GM21825 (cell line): ENCODE results near the gene UBAC2.
A peak's percentile ranks its signal among the peaks of the same experiment; 100 is the strongest.

ENCODE experiments used
- ATAC-seq: cut with Tn5 transposase; IDR thresholded peaks from one replicate; pipeline ENCODE4 v1.9.1; 2021; ENCODE audit warnings: mild to moderate bottlenecking, moderate library complexity; ENCODE audit not compliant: unreplicated experiment

The UBAC2 gene

DNA sequence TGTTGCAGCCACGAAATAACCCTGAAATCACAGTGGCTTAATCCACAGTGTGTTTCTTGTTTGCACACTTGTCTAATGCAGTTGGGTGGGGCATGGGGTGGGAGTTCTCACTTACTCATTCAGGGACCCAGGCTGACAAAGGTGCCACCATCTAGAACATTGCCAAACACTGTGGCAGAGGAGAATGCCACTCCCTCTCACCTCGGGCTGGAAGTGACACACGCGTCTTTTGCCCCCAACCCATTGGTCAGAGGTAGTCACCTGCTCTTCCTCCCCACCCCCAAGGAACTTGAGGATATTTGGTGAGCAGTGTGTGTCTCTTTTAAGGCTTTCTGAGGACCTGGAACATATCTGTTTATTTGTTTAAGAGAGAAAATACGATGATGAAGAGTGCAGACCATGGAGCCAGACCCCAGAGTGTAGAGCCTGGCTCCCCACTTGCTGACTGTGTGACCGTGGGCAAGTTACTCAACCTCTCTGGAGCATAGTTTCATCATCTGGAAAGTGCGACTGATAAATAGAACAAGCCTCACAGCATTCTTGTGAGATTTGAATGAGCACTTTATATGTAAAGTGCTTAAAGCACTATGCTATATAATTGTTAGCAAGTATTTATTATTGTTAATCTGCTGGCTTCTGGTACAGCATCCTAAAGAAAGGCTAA lies 89.2 kb downstream of the UBAC2 start:
- ATAC-seq = no peak

DNA sequence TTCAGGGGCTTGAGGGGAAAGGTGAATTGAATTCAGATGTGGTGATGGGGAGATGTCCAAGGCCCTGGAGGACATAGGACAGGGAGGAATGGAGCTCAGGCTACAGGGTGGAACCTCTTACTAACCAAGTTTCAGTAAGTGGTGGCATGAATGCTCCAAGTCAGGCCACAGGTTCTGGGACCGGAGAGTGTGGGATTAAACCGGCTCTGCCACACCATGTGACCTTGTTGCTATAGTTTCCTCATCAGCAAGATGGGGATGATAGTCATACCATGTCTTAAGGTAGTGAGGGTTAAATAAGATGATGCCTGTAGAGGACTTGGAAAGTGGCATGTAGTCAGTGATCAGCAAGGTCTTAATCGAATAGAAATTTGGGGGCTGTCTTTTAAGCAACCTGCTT lies 90.2 kb downstream of the UBAC2 start:
- ATAC-seq = no peak

DNA sequence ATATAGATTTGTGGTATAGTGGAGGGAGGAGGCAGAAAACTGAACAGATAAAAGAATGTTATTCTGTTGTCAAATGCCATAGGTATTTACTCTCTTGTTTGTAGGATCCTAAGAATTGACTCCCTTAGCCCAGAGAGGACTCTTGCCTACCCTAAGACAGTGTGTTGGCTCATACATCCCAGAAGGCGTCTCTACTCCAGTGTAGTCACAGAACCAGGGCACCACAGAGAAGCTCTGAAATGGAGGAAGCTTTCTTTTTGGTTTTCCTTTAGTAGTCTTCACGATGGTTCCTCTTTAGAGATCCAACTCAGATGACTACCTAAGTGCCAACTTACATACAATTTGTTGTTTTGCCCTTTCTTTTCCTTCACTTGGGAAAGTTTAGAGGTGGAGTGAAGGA lies 92.5 kb downstream of the UBAC2 start:
- no peak for ATAC-seq

DNA sequence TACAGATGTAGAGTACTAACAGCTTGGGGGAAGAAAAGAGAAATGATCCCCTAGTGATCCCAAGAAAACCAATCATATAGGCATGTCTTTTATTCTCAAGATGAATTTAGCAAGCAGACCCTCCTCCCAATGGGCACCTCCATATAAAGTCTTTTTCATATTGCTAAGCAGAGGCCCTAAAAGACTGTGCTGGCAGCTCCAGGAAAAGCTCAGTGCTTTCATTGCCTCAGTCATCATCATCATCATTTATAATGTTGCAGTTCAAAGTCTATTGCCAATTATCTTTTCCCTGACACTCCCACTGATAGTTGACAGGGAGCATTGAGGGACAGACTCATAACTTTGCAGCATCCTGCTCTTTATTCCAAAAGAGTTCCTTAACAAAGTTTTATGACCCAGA lies 93.5 kb downstream of the UBAC2 start:
- no peak for ATAC-seq

DNA sequence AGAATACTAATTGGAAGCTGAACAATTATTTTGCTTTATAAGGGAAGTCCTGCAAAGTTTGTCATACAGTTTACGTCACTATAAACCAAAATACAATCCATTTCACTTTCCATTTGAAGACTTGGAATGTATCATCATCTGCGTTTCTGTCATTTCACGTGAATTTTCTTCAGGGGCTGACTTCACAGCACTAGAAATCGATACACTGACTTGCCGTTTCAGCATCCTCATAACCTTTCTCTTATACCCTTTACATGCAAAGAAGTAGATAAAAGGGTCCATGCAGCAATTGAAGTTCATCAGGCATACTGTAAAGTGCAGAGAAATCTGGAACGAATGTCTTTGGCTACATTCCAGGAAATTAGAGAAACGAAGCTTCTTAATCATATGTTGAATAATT lies 94.3 kb downstream of the UBAC2 start:
- no peak for ATAC-seq

DNA sequence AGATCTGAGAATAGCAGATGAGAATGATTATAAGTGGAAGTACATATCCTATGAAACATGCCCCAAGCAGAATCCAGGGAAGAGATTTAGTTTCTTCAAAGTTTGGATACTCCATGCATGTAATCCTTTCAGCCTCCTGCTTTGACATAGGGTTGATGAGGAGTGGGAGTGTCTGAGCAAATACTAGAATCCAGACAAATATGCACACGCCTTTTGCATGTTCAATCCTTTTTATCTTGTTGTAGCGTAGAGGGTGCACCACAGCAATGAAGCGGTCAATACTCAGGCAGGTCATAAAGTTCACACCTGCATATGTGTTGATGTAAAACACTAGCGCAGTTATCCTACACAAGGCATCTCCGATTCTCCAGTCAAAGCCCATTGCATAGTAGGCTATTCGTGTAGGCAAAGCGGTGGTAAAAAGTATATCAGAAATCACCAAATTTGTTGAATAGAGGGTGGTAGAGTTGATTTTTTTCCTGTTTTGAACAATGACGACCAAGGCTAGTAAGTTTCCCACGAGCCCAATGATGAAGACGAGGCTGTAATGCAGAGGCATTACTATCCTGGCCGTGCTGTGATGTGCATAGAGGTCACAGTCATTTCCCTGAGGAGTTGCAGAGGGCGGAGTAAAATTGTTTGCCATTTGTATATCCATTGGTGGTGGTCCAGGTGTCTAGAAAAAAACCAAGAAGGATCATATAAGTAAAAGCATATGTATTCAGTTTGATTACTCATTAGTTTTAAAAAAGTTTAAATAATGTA lies 95.0 kb downstream of the UBAC2 start:
- ATAC-seq = no peak

DNA sequence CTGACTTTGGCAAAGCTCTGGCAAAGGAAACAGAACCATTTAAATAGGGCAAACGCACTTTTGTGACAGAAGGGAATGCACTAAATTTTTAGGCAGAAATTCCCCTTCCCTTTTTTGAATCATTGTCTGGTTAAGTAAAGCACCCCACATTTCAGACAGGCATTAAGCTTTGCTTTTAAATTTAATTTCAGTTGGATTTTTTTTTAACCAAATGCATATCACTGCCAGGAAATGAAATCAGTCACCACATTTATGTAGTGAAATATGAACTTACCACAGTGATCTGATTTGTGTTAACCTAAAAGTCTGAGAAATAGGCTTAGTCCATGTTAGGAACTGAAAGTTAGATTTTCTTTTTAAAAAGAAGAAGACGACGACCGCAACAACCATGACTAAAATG lies 95.7 kb downstream of the UBAC2 start:
- peak; percentile 54 for ATAC-seq

DNA sequence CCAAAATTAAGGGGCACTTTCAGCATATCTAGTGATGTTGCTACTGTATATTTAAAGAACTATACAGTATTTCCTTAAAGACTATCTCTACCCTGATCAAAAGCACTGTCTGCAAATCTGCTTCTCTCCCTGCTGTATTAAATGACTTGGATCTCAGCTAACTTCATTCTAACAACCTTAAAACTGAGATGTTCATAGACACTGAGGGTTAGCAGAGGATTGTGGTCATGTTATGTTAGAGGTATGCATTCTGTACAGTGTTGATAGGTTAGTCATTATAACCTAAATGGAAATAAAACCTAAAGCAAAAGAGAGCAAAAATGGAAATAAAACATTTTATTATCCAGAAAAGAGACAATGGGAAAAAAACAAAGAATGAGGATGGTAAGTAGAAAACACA lies 96.7 kb downstream of the UBAC2 start:
- ATAC-seq = no peak

DNA sequence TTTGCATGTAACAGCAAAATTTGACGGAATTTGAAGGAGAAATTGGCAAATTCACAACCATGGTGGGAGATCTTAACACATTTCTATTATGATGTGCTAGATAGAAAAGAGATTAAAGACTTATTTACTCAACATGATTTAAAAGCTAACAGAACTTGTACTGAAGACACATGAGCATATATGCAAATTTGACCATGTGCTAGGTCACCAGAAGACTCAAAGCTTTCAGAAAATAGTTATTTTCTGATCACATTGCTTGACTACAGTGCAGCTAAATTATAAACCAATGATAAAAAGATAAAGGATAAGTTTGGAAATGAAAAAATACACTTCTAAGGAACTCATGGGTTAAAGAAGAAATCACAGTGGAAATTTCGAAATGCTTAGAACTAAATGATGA lies 97.4 kb downstream of the UBAC2 start:
- no peak for ATAC-seq

DNA sequence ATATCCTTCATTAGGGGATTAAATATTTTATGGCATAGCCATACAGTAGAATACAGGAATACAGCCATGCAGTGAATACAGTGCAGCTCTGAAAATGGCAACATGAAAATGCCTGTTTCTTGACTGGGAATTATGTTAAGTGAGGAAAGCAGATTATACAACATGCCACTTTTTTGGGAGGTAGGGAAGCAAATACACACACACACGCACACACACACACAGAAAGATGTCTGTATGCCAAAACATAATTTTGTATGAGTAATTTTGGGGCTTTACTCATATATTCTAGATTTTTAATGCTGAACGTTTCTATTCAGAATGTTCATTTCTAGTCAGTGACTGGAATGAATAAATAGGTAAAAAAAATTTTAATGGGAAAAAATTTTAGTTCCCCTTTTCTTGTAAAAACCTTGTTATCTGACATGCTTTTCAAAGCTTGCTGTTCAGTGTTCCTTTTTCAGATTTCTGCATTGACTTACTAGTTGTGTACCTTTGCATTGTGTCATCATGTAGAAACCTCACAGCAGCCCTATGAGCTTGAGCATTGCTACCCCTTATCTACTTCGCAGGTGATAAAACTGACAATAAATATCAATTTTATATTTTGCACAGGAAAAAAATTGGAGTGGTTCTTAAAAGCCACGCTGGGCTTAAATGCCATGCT lies 98.7 kb downstream of the UBAC2 start:
- ATAC-seq = no peak

DNA sequence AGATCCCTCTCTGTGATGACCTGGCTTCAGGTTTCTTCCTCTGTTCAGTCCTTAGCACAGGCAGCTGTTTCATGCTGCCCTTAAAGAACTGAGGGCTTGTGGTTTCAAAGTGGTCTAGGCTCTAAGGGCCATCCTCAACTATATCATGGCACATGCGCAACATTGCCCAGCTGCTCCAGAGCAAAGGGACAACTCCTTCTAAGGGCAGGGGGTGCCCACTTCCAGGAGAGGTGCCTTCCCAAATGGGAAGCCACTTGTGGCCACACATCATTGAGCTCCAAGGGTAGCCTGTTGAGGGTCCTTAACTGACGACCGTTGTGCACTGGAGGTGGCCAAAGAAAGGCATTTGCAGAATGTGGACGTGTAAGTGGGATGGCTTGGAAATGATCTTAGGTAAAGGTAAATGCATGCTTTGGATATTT lies 99.3 kb downstream of the UBAC2 start:
- no peak for ATAC-seq

DNA sequence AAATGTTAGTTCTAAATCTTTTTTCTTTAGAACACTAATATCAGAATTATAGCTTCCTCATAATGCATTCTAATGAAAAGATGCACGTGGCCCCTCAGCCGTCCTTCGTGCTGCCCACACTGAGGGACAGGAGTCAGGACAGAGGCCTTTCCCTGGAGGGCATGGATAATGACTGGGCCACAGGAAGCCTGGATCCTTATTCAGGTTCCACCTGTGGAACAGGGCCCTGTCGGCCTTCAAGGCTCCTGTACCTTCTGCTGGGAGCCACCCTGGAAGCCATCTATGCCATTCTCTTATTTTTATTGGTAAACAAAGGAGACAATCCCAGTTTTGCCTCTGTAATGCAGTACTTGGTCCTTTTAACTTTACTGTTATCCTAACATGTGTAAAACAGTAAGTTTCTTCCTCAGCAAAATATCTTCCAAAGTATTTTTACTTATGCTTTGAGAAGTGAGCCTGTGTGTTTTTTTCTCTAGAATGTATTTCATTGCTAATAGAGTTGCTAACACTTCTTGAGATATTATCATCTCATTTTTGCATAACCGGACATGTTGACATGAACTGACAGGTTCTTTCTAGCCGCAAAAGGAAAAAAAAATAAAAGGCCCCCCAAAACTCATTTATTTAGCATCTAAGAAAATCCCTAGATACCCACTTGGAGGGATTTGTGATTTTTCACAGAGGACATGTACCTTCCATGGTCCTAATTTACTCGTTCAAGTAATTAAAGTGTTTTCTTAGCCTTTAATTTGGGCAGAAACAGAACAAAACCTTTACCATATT lies 100.6 kb downstream of the UBAC2 start:
- ATAC-seq = no peak

DNA sequence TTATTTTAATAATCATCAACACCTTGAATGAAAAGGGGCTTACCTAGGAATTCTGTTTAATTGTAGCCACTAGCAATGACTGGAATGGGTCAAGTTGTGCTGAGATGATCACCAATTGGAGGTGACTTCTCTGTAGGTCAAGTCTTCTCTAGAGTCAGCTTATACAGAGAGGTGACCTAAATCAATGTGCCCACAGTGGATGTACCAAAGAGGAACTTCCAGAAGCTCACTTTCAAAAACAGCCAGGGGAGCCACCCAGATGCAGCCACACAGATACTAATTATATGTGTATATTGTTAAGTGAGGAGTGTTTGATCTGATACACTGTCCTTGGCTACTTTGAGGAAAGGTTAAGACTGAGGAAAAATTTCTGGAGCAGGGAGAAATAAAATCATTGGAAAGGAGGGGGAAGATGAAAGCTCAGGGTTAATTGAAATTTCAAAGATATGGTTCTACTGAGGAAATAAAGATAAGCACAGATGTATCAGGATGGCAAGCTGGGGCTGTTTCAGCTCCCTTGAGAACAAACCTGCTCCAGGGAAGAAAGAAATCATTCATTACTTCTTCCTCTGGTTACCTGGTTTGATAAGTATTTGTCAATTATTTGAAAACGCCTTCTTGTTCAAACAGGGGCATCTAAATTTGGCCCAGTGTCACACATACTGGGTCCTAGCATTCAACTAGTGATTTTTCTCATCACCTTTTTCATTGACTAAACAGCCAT lies 101.4 kb downstream of the UBAC2 start:
- ATAC-seq = no peak

DNA sequence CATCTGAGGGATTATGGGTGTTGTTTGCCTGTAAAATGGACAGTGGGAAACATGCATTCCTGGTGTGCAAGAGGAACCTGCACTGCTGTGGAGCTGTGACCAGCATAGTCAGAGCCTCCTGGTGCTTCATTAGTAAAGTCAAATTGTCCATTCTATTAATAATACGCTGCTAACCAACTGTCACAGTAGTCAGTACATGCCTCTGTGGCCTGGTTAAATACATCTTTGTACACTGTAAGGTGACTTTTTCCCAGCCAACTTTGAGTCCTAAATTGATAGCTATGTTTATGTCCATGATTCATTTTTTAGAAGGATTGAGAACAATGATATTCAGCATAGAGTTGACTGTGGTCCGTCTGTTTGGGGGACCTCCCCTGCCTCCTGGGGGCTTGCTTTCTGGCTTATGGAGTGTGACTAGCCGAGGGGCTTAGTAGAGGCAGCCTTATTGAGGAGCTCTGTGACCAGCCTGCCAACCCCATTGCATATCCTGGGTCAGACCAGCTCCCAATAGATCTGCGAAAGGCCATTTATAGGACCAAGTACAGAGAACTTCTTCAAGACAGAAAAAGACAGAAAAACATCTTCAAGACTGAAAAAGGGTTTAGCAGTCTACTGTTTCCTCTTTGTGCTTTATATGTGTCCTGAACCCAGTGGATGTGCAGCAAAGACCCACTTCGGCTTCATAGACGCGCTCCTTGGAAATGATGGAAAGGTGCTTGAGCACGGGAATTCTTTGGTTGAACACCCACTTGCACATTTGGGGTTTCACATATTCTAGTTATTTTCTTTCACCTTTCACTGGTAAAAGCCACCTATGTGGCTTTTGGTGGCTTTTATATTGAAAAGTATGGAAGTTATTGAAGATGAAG lies 102.2 kb downstream of the UBAC2 start:
- ATAC-seq = no peak

DNA sequence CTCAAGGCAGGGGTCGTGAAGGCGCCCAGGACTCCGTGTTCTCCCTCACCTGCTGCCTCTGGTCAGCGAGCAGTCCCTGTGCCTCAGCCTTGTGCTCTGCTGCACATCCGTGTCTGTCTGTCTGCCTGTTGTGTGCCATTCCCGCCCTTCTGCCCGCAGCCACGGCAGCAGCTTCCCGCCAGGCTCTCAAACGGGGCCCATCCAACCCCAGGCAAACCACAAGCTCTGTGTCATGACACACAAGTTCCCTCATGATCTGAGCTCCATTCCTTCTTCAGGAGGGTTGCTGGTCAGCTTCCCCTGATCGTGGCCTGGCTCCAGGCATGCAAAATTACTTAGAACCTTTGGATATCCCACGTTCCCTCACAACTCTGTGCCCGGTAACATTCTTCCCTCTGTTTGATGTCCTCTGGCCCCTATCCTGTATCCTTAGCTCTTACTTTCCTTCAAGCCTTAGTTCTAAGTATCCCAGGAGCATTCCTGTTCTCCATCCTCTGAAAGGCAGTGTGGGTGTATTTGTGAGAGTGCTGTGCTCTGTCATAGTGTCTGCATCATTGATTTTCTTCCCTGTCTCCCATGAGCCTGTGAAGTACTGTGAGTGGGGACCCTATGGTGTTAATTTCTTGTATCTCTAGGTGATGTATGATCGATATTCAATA lies 103.3 kb downstream of the UBAC2 start:
- no peak for ATAC-seq

DNA sequence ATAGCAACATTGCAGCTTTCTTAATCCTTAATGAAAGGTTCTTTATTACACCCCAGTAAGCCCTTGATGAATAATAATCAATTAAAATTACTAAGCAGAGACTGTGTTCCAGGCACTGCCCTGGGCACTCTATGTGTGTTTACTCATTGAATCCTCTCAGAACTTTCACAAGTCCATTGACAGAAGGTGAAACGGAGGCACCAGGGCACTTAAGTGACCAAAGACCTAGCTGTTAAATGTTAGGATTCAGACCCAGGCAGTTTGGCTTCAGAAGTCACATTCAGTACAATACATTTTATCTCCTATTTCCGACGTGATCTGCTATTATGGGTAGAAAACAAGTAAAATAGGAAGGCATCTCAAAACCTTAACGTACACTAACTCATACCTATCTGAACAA lies 103.9 kb downstream of the UBAC2 start:
- no peak for ATAC-seq

DNA sequence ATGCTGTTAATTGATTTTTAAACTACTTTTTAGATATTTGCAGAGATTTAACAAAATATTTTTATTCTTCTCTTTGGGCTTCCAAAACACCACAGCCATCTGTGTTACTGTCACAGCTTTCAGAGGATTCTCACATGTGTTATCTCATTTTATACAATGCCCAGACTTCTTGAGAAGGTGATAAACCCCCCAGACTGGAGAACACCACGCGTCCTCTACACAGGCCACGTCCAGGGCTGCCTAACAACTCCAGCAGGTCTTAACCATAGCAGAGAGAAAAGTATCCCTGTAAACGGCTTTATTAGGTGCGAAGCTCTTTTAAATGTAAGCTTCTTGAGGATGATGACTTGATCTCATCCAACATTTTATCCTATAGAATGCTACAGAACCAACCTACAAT lies 104.5 kb downstream of the UBAC2 start:
- no peak for ATAC-seq

DNA sequence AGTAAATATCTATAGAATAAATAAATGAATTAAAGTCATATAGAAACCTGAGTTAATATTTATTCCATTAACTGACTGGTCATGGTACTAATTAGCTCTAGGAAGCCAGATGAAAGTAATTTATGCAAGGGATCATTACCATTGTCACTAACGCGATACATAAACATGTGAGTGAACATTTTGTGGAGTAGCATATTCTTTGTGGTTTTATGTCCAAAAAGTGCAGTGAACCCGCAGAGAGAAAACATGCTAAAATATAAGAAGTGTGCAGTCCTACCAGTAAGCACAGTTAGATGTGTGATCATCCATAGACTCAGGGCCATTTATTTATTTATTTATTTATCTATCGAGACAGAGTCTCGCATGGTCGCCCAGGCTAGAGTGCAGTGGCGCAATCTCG lies 104.9 kb downstream of the UBAC2 start:
- ATAC-seq = no peak

DNA sequence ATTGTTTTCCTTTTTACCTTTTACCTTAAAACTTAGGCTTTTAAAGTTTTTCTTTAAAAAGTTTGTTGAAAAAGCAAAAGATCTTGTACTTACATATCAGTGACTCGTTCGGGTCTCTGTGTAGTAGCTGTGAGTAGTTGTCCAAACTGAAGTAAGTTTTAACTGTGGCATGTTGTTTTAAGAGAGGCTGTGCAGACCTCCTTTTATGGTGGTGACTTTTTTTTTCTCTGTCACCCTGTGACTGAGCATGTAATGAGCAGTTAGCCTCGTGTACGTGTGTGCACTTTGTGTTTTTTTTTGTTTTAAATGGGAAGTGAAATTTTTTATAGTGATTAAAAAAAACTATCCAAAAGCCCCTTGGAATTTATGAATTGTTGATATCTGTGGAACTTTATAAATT lies 106.6 kb downstream of the UBAC2 start, which contains the start of gene GPR183:
Gene GPR183, minus strand, starts transcription at position 153 of the 400 bp plus-strand sequence. CDS start 11,254 bp downstream, outside the sequence.
- ATAC-seq = peak; percentile 66
